Endothelial cell of coronary artery (primary cell): ENCODE measurements around the gene GGACT. TPM values are rescaled to one million over a fixed set of nuclear protein-coding genes. Genes with fewer than 3 reads are reported as not detected.

Experiments
- total RNA-seq: library from RNA; depleted of rRNA; stranded (reverse); fragments of >200 nt; gene quantifications from 2 replicates; pipeline ENCODE4 v1.2.3, GENCODE V29; 2014

GGACT gene
- 5.0 and 7.6 TPM in 2 replicates for total RNA-seq

GRCh38 chr13:100588331-100589177 lies at the start of gene GGACT:
Gene GGACT (minus strand): TSS chr13:100588789. CDS start chr13:100532591, 56,198 bp downstream.

Other genes with a start within 250 kb of the GGACT start
- gene TMTC4, start 86.0 kb upstream of the GGACT start, total RNA-seq: 28.7 and 36.2 TPM in 2 replicates